Activated T-cell treated with anti-CD3 and anti-CD28 coated beads, Interleukin-2, amount 50 U/mL, for 4 hours (primary cell): ENCODE data around the gene MTMR11. TPM values are rescaled to one million over a fixed set of nuclear protein-coding genes. Genes with fewer than 3 reads are reported as not detected.

Source experiments
- ATAC-seq, 2 donors: fragments of 200-7000 bp; cut with Tn5 transposase; one replicate each; pipeline ENCODE4 v1.10.0; 2021
- DNase-seq: peaks from one replicate; pipeline ENCODE4 v3.0.0-alpha.2; 2020
- H3K27me3 Mint-ChIP-seq: one replicate; pipeline ENCODE4 v1.8.0; 2021; ENCODE audit warnings: low read depth, mixed read lengths
- H3K36me3 Mint-ChIP-seq: one replicate; pipeline ENCODE4 v1.8.0; 2022; ENCODE audit warnings: mixed read lengths; ENCODE audit not compliant: insufficient read depth
- H3K4me1 Mint-ChIP-seq: one replicate; pipeline ENCODE4 v1.8.0; 2021; ENCODE audit warnings: low read depth, mixed read lengths
- H3K4me3 Mint-ChIP-seq: one replicate; pipeline ENCODE4 v1.8.0; 2021; ENCODE audit warnings: mild to moderate bottlenecking, moderate library complexity, mixed read lengths
- H3K9me3 Mint-ChIP-seq: one replicate; pipeline ENCODE4 v1.8.0; 2021; ENCODE audit warnings: mixed read lengths
- total RNA-seq, 3 donors: library from RNA; stranded (reverse); gene quantifications; one replicate each; pipeline ENCODE4 v1.2.1, GENCODE V29; 2021

Gene MTMR11, protein sequence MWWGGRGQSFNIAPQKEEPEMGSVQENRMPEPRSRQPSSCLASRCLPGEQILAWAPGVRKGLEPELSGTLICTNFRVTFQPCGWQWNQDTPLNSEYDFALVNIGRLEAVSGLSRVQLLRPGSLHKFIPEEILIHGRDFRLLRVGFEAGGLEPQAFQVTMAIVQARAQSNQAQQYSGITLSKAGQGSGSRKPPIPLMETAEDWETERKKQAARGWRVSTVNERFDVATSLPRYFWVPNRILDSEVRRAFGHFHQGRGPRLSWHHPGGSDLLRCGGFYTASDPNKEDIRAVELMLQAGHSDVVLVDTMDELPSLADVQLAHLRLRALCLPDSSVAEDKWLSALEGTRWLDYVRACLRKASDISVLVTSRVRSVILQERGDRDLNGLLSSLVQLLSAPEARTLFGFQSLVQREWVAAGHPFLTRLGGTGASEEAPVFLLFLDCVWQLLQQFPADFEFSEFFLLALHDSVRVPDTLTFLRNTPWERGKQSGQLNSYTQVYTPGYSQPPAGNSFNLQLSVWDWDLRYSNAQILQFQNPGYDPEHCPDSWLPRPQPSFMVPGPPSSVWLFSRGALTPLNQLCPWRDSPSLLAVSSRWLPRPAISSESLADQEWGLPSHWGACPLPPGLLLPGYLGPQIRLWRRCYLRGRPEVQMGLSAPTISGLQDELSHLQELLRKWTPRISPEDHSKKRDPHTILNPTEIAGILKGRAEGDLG
- total RNA-seq = 1 to 10 TPM; 1.3 to 2.5 (median 2.0) TPM

DNA sequence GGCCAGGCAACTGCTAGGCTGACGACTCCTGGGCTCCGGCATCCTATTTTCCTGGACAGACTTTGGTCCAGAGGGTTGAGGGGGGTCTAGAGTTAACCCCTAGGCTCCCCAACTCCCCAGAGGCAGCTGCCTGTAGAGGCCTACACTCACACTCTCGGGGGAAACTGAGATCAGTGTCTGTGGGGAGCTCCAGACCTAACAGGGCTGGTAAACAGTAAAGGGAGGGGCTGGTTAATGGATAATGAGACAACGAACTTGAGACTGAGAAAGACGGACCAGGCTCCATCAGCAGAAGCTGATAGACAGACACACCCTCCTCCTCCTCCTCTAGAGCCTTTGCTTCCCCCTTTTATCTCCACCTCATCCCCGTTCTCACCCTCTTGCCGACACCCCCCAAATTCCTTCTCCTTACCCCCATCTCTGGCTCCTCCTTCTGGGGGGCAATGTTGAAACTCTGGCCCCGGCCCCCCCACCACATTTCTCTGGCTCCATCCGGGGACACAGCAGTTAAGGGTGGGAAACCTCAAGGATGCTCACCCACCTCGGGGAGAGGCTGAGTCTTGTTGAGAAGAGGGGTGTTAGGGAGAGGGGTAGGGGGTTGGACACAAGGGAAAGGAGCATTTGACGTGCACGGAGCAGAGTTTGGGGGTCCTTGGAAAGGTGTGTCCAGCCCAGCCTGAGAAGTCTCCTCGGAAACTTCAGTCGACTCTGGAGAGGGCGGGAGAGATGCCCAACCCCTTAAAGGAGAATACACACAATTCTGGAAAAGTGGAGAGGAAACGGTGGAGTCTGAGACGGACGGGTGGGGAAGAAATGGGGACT, at the start of gene MTMR11:
TSS of gene MTMR11 (minus strand) at position 710 of the 822 bp plus-strand sequence. CDS start at position 478, 232 bp downstream.
- Mint-ChIP-seq H3K27me3 (peaks cover 2% of the 10 kb centered on the region), H3K36me3 (no peaks in the 10 kb centered on the region), H3K9me3 (no peaks in the 10 kb centered on the region)

DNA sequence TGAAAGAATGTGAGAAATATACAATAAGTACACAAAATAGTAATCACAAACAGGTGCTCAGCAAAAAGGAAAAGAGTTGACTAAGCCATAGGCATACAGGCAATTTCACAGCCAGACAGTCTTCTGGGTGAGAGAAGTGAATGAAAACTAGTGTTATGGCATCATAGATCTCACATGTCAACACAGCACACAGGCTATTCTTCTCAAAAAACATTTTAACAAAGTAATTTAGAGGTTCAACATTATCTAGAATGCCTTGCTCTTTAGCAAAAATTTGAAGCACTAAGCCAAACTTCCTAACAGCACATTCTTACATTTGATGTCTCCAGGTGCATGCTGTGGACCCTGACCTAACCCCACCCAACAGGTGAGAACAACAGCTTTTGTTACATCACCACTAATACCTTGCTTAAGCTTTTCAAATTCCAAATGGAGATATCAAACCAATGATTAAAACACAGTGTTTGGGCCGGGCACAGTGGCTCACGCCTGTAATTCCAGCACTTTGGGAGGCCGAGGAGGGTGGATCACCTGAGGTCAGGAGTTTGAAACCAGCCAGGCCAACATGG, 43.4 kb upstream of the MTMR11 start:
- no peaks in the 10 kb centered on the region for H3K27me3 Mint-ChIP-seq
- peaks cover 24% of the 10 kb centered on the region for H3K36me3 Mint-ChIP-seq
- ATAC-seq (no peak), DNase-seq (no peak)
- peaks cover 26% of the 10 kb centered on the region for H3K4me1 Mint-ChIP-seq
- H3K9me3 Mint-ChIP-seq = no peaks in the 10 kb centered on the region
- no peak overlapping the region for H3K4me3 Mint-ChIP-seq

More for the DNA sequence above, at the start of gene MTMR11:
- Mint-ChIP-seq H3K4me1 (peaks cover 27% of the 10 kb centered on the region), H3K4me3 (peak within 1 kb of the TSS; percentile 20)
- ATAC-seq = no peak
- DNase-seq = no peak

- Mint-ChIP-seq H3K4me3 (no peak overlapping the region), H3K9me3 (no peaks in the 10 kb centered on the region), H3K36me3 (peaks cover 23% of the 10 kb centered on the region), H3K4me1 (peaks cover 26% of the 10 kb centered on the region), H3K27me3 (no peaks in the 10 kb centered on the region)
- peak in 1 of 2 donors; percentile 18 for ATAC-seq
- no peak for DNase-seq
These were observed 42.7 kb upstream of the MTMR11 start for GRCh38 chr1:149979245-149979971.

DNA sequence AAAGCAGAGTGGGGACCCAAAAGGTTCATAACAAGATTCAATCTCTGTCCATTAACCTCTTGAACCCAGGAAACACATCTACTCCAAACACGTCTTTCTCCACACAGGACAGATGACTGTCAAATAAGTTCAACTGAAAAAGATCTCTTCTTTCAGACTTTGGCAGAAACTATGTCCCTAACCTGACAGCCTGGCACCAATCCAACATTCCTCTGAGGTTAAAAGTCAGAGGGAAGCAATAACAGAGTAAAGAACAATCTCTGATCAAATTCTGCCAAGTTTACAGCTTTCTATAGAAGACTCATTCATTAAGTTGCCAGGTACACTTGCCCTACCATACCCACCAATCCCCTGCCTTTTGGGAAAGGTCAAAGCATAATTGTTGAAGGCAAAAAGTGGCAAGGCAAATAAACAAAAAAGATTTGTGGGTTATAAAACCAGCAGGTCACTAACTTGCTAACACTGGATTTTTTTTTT, 41.9 kb upstream of the MTMR11 start:
- Mint-ChIP-seq H3K4me1 (peaks cover 26% of the 10 kb centered on the region), H3K4me3 (no peak overlapping the region), H3K27me3 (no peaks in the 10 kb centered on the region), H3K9me3 (no peaks in the 10 kb centered on the region), H3K36me3 (peaks cover 25% of the 10 kb centered on the region)
- ATAC-seq (no peak), DNase-seq (no peak)

DNA sequence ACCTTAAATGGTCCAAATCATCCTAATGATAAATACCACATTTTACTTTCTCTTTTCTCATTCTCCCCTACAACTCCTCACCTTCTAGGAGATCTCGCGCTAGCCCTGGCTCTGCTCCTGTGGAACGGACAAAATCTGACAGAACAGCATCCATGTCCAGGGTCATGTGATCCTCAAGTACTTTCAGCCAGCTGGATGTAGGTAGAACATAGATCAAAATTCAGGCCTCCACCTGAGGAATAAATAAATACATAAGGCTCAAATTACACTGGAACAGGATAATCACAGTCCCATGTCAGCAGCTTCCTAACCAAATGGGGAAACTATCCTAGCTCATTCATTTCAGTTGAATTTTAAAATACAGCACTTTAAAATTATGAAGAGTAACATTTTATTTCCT, 40.7 kb upstream of the MTMR11 start:
- peaks cover 24% of the 10 kb centered on the region for H3K4me1 Mint-ChIP-seq
- no peaks in the 10 kb centered on the region for H3K27me3 Mint-ChIP-seq
- no peak for ATAC-seq
- H3K36me3 Mint-ChIP-seq = peaks cover 32% of the 10 kb centered on the region
- DNase-seq = no peak
- H3K9me3 Mint-ChIP-seq = no peaks in the 10 kb centered on the region
- no peak overlapping the region for H3K4me3 Mint-ChIP-seq

DNA sequence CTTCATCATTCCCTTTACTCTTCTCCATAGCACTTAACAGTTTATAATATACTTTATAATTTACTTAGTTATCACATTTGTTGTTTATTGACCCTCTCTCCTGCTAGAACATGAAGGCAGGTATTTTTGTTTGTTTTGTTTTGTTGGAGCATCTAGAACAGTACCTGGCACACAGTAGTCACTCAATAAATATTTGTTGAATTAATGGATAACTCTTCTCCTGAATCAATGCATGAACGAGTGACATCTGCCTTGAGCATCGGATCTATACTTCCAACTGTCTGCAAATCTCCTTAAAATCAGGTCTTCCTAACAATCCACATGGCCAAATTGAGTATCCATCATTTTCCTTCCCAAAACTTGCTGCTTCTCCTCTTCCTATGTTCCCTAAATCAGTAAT, 35.9 kb upstream of the MTMR11 start:
- ATAC-seq (no peak), DNase-seq (no peak)
- H3K4me3 Mint-ChIP-seq = no peak overlapping the region
- H3K9me3 Mint-ChIP-seq = no peaks in the 10 kb centered on the region
- H3K36me3 Mint-ChIP-seq = peaks cover 41% of the 10 kb centered on the region
- H3K27me3 Mint-ChIP-seq = no peaks in the 10 kb centered on the region
- H3K4me1 Mint-ChIP-seq = peaks cover 4% of the 10 kb centered on the region

DNA sequence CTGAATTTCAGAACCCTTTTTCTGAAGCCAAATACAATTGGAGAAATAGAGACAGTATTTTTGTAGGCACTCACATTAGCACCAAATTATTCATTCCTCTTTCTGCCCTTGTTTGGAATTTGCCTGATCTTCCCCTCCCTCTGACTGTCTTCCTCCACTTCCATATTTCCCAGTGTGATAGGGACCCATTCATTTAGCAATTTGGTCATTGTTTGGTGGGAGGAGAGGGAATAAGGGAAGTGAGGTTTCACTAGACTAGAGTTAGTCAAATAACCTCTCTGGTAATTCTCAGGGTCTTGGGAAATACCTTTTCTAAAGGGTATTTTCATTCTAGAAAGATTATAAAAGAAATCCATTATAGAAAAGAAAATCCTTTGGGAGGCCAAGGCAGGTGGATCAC, 31.0 kb upstream of the MTMR11 start:
- Mint-ChIP-seq H3K4me1 (peaks cover 7% of the 10 kb centered on the region), H3K9me3 (no peaks in the 10 kb centered on the region), H3K36me3 (peaks cover 35% of the 10 kb centered on the region), H3K27me3 (no peaks in the 10 kb centered on the region), H3K4me3 (no peak overlapping the region)
- DNase-seq (no peak), ATAC-seq (no peak)

DNA sequence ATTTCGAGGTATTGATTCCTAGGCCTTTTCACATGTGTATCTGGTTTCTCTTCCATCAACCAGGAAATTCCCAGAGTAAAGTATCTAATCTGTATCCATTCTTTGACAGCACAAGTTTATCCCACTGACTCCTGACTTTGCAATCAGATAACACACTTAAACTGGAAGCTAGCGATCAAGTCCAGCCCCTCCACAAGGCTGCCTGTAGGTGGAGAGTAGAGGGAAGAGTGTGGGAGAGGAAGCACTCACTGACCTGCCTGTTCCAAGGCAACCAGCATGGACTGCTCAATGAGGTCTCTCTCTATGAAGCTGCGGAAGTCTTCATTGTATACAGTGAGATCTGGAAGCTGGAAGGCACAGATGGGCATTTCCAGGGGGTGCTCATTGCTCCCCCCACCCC, 30.4 kb upstream of the MTMR11 start:
- DNase-seq = no peak
- no peak overlapping the region for H3K4me3 Mint-ChIP-seq
- H3K27me3 Mint-ChIP-seq = no peaks in the 10 kb centered on the region
- no peaks in the 10 kb centered on the region for H3K9me3 Mint-ChIP-seq
- no peak for ATAC-seq
- H3K4me1 Mint-ChIP-seq = peaks cover 12% of the 10 kb centered on the region
- H3K36me3 Mint-ChIP-seq = peaks cover 30% of the 10 kb centered on the region

DNA sequence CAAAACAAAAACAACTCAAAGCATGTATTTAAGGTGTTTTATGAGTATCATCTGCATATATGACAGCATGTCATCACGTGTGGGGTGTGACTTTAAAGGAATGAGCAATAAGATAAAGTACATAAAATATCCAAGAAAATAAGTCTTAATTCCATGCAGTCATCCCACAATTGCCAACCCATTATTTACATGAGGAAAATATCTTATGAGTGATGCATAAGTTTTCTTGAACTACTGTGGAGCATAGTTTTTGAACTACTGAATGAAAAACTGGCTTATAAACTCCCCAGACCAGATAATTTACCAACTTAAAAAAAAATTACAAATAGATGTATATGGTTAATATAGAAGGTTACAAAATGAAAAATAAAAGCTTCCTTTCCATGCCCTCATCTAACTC, 29.7 kb upstream of the MTMR11 start:
- Mint-ChIP-seq H3K36me3 (peaks cover 32% of the 10 kb centered on the region), H3K4me1 (peaks cover 18% of the 10 kb centered on the region), H3K4me3 (no peak overlapping the region), H3K9me3 (no peaks in the 10 kb centered on the region), H3K27me3 (no peaks in the 10 kb centered on the region)
- ATAC-seq (no peak), DNase-seq (no peak)

GRCh38 chr1:149965440-149965839, 28.8 kb upstream of the MTMR11 start:
- peaks cover 18% of the 10 kb centered on the region for H3K4me1 Mint-ChIP-seq
- DNase-seq = no peak
- H3K4me3 Mint-ChIP-seq = no peak overlapping the region
- H3K27me3 Mint-ChIP-seq = no peaks in the 10 kb centered on the region
- ATAC-seq = no peak
- peaks cover 31% of the 10 kb centered on the region for H3K36me3 Mint-ChIP-seq
- no peaks in the 10 kb centered on the region for H3K9me3 Mint-ChIP-seq

- Mint-ChIP-seq H3K27me3 (no peaks in the 10 kb centered on the region), H3K36me3 (peaks cover 41% of the 10 kb centered on the region), H3K4me1 (peaks cover 18% of the 10 kb centered on the region), H3K9me3 (no peaks in the 10 kb centered on the region), H3K4me3 (no peak overlapping the region)
- ATAC-seq (no peak), DNase-seq (no peak)
These were observed 26.7 kb upstream of the MTMR11 start for GRCh38 chr1:149963358-149963757.

GRCh38 chr1:149962736-149963135, 26.1 kb upstream of the MTMR11 start:
- Mint-ChIP-seq H3K36me3 (peaks cover 41% of the 10 kb centered on the region), H3K27me3 (no peaks in the 10 kb centered on the region), H3K4me1 (peaks cover 18% of the 10 kb centered on the region), H3K4me3 (no peak overlapping the region), H3K9me3 (no peaks in the 10 kb centered on the region)
- no peak for DNase-seq
- ATAC-seq = no peak

GRCh38 chr1:149962039-149962647, 25.5 kb upstream of the MTMR11 start:
- Mint-ChIP-seq H3K27me3 (no peaks in the 10 kb centered on the region), H3K9me3 (no peaks in the 10 kb centered on the region), H3K4me3 (no peak overlapping the region), H3K36me3 (peaks cover 40% of the 10 kb centered on the region), H3K4me1 (peaks cover 18% of the 10 kb centered on the region)
- peak; percentile 35 to 69 for ATAC-seq
- peak; percentile 31 for DNase-seq
